Stomach (tissue), 4 donors: Measurements from ENCODE around the gene MYL3.

Experiments used
- CTCF ChIP-seq, 7 experiments: fragments of 450-650 bp in 4 of 7; fragments of 200-600 bp in 3 of 7; sonication (generic) in 3 of 7; IDR thresholded peaks; one replicate each; pipeline ENCODE4 v1.5.1; 2016 to 2019; ENCODE audit warnings: antibody characterized with exemption in 7 of 7, control low read depth in 2 of 7, mild to moderate bottlenecking in 1 of 7
- EP300 ChIP-seq: sonication (generic); formaldehyde crosslinking; IDR thresholded peaks from one replicate; pipeline ENCODE4 v1.6.1; 2017; ENCODE audit warnings: antibody characterized with exemption
- POLR2A ChIP-seq, 4 donors: fragments of 450-650 bp; IDR thresholded peaks; one replicate each; pipeline ENCODE4 v1.6.1; 2016; ENCODE audit warnings: antibody characterized with exemption in 4 of 4, control low read depth in 2 of 4, mild to moderate bottlenecking in 1 of 4, moderate library complexity in 1 of 4
- POLR2AphosphoS5 ChIP-seq, 3 donors: sonication (generic); formaldehyde crosslinking; IDR thresholded peaks; one replicate each; pipeline ENCODE4 v1.6.1; 2016; ENCODE audit warnings: antibody characterized with exemption in 3 of 3

- TF ChIP-seq CTCF (IDR thresholded peaks at IDR 0.05): no peak
- TF ChIP-seq EP300: no peak
- no peak for TF ChIP-seq POLR2A (IDR thresholded peaks at IDR 0.05)
- no peak for TF ChIP-seq POLR2AphosphoS5 (IDR thresholded peaks at IDR 0.05)
These were observed 32.4 kb downstream of the MYL3 start for GRCh38 chr3:46830801-46831200.
